Stimulated activated CD8-positive, alpha-beta memory T cell treated with anti-CD3 and anti-CD28 coated beads, Interleukin-4, amount 100 ng/mL, for 4 hours (primary cell): ENCODE measurements around the gene ARHGAP19.
A peak's percentile ranks its signal among the peaks of the same experiment; 100 is the strongest.

Experiments
- DNase-seq, 2 donors: peaks; one replicate each; pipeline ENCODE4 v3.0.0-alpha.2; 2020; ENCODE audit warnings: low read depth in 2 of 2, low spot score in 1 of 2

The ARHGAP19 gene

GRCh38 chr10:97292097-97292861 lies at the start of gene ARHGAP19:
TSS of gene ARHGAP19 (minus strand) at chr10:97292637. CDS start at chr10:97292627, 10 bp downstream.
- DNase-seq = peak; percentile 84 to 86

GRCh38 chr10:97341416-97341815 lies 49.0 kb upstream of the ARHGAP19 start:
- DNase-seq = no peak

GRCh38 chr10:97338041-97338440 lies 45.6 kb upstream of the ARHGAP19 start:
- no peak for DNase-seq

- DNase-seq = no peak
Observed at GRCh38 chr10:97336942-97337831, 44.8 kb upstream of the ARHGAP19 start.

- no peak for DNase-seq
Observed at GRCh38 chr10:97336446-97336845, 44.0 kb upstream of the ARHGAP19 start.

- DNase-seq = no peak
Observed at GRCh38 chr10:97336006-97336405, 43.6 kb upstream of the ARHGAP19 start.

GRCh38 chr10:97335188-97335619 lies 42.8 kb upstream of the ARHGAP19 start:
- no peak for DNase-seq

- peak; percentile 67 to 76 for DNase-seq
Observed at GRCh38 chr10:97334370-97335175, 42.1 kb upstream of the ARHGAP19 start, which contains the start of gene FRAT2. TSS of gene FRAT2 (minus strand) at chr10:97334729. CDS start at chr10:97334572, 157 bp downstream.

GRCh38 chr10:97333601-97334369 lies 41.3 kb upstream of the ARHGAP19 start:
- no peak for DNase-seq

- DNase-seq = no peak
Observed at GRCh38 chr10:97333351-97333600, 40.8 kb upstream of the ARHGAP19 start.

GRCh38 chr10:97332591-97333350 lies 40.3 kb upstream of the ARHGAP19 start:
- DNase-seq = no peak

- no peak for DNase-seq
Observed at GRCh38 chr10:97331153-97331703, 38.8 kb upstream of the ARHGAP19 start.

GRCh38 chr10:97329766-97330165 lies 37.3 kb upstream of the ARHGAP19 start:
- DNase-seq = no peak

GRCh38 chr10:97328646-97329453 lies 36.4 kb upstream of the ARHGAP19 start:
- DNase-seq = no peak

- no peak for DNase-seq
Observed at GRCh38 chr10:97327348-97328294, 35.2 kb upstream of the ARHGAP19 start.

GRCh38 chr10:97325754-97326153 lies 33.3 kb upstream of the ARHGAP19 start:
- DNase-seq = no peak

GRCh38 chr10:97323501-97323900 lies 31.1 kb upstream of the ARHGAP19 start:
- DNase-seq = no peak

- no peak for DNase-seq
Observed at GRCh38 chr10:97321804-97322190, 29.4 kb upstream of the ARHGAP19 start.
